HG03457 (cell line): ENCODE data around the gene IL19.
"Not testable (repeated sequence)": the region's sequence is repeated elsewhere in the genome, so short reads cannot be mapped to it uniquely, and the experiment has no call there.

Experiments
- ATAC-seq: cut with Tn5 transposase; IDR thresholded peaks from one replicate; pipeline ENCODE4 v1.9.1; 2021; ENCODE audit warnings: moderate number of reproducible peaks; ENCODE audit not compliant: unreplicated experiment

Gene IL19

DNA sequence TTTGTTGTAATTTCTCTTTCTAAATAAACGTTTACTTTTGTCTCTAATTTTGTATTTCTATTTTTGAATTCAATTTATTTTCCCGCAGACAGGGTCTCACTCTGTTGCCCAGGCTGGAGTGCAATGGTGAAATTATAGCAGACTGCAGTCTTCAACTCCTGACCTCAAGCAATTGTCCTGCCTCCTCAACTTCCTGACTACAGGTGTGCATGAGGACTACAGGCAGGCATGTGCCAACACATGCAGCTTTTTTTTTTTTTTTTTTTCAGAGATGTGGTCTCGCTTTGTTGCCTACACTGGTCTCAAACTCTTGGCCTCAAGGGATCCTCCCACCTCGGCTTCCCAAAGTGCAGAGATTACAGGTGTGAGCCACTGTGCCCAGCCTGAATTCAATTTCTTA is 58.2 kb downstream of the IL19 start:
- no peak for ATAC-seq

GRCh38 chr1:206829282-206829681 is 58.7 kb downstream of the IL19 start:
- no peak for ATAC-seq

DNA sequence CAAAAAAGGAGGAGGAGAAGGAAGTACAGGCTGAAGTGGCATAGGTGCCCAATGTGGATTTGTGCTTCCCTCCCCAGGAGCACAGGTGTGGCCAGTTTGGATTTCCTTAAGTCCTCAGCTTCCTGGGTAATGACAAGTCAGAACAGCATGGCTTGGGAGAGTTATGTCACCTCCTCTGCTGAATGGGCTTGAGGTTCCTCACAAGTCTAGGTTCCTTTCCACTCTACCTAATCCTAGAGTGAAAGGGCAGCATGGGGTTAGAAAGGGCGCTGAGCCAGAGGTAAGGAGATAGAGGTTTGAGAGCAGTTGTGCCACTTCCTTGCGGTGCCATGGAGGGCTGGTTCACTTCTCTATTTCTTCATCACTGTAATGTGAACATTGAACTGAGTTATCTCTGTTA is 59.3 kb downstream of the IL19 start:
- no peak for ATAC-seq

GRCh38 chr1:206831650-206832049 is 61.1 kb downstream of the IL19 start:
- no peak for ATAC-seq

GRCh38 chr1:206832352-206832880 is 61.8 kb downstream of the IL19 start:
- ATAC-seq: no peak

DNA sequence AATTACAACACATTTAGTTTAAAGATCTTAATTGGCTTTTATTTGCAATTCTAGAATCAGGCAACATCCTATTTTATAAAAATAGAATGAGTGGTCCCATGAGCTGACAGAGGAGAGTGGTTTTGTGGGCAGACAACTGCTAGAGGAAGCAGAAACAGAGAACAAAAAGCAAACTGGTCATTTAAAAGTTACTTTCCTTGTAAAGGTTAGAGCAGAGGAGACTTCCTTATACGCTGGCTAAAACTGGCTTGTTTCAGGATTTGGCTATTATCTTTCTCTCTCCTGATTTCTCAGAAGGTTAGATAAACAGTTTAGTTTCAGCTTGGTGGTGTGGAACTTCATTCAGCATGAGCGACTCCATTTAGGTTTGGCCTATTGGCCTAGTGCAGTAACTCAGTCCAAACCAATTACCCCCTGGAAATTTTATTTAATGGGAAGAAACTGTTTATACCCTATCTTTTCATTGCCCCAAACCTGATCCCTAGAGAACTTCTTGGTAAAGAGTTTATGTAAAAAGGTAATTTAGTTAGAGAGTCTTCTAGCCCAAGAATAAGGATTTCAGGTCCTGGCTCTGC is 62.6 kb downstream of the IL19 start:
- ATAC-seq: no peak

DNA sequence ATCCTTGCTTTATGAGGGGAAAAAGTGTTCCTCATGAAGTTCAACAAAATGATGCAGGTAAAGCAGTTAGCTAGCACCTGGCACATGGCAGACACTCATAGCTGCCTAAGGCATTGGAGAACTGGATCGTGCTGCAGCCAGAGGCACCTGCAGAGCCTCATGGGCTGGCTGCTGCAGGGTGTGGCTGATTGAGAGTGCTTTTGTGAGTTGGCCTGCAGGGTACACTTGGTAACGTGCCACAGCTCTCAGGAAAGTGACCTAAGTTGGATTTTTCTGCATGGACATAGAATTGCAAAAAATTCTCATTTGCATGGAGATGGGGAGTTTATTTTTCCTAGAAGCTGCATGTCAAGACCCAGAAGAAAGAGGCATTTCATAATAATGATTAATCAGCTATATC is 63.2 kb downstream of the IL19 start:
- ATAC-seq: no peak

DNA sequence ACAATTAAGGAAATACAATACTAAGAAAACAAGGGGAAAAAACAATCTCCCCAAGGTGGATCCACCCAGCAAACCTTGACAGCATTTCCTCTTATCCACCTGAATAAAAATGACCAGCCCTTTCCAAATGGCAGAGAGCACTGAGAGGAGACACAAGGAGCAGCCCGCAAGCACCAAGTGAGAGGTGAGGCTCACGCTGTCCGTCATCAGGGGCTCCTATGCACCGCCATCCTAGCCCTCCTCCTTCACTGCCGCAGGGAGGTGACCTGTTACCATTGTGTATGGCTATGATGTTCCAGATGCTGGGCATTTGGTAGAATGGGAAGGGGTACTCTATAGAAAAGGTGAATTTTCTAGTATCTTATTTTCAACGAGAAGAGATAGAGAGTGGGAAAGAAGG is 63.6 kb downstream of the IL19 start:
- no peak for ATAC-seq

DNA sequence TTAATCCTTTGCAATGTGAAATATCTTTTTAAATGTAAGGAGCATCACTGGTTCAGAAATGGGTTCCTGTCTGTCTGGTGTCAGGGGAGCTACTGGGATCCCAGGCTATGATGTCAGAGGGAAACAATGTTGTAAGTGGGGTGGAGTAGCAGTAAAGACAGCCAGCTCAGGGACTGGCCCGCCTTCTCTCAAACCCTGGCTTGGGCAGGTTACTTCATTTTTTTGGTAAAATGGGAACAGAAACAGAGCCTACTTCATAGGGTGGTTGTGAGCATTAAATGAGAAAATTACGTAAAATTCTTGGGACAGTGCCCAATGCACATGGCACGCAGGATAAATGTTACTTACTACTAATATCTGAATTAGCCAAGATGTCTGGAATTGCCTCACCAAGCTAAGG is 64.1 kb downstream of the IL19 start:
- ATAC-seq: no peak

GRCh38 chr1:206835186-206835585 is 64.6 kb downstream of the IL19 start:
- no peak for ATAC-seq

GRCh38 chr1:206836111-206836510 is 65.5 kb downstream of the IL19 start:
- ATAC-seq: no peak

- no peak for ATAC-seq
Observed at GRCh38 chr1:206839006-206839560, 68.5 kb downstream of the IL19 start.

GRCh38 chr1:206839857-206840256 is 69.3 kb downstream of the IL19 start:
- ATAC-seq: no peak

DNA sequence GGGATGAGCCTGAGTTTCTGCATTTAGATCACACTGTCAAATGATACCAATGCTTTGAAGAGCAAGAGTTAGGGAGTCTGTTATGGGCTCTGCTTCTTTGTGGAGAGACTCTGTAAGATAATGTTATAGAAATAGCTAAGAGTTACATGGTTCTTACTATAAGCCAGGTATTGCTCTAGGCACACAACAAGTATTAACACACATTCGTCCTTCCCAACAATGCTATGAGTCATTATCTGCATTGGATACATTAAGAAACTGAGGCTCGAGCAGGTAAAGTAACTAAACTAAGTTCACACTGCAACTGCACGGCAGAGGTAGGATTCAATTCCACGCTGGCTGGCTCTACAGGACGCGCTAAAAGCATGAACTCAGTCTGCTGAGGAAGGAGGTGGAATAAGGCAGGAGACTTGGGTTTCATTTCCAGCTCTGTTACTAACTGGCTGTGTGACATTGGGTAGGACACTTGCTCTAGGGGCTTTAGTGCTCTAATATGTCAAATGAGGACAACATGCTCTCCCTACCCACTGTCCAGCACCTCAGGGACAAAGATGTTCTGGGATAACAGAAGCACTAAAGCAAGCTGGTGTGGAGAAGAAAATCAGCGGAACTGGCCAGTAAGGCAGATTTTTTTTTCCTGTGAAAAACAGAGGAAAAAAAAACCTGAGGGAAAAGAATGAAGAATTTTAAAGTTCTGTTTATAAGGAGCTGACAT is 71.2 kb downstream of the IL19 start:
- no peak for ATAC-seq

DNA sequence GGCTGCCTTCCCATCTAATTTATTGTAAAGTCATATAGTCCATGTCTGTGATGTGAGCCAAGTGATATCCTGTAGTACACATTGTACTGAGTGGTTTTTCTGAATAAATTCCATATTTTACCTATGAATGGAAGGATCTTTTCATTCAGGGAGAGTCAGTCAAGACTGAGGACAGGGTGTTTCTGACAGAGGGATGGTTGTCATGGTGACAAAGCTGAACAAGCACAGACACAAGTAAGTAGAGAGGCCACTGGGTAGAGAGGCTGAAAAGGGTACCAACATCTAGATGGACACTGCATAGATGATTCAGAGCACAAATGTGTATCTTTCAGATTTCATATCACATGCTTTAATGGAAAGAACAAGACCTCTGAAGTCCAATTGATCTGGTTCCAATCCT is 72.3 kb downstream of the IL19 start:
- ATAC-seq: no peak

DNA sequence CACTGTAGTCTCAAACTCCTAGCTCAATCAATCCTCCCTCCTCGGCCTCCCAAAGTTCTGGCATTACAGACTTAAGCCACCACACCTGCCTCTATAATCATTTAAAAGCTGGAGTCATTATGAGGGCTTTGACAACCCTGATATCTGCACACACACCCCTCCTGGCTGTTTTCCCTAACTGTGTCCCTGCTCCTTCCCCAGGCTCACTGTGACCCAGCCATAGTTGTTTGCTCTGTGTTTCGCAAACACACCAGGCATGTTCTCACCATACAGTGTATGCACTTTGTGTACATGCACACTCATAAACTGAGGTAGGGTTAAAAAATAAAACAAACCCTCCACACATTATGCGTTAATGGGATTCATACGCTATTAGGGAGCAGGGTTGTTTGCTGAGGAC is 73.1 kb downstream of the IL19 start:
- no peak for ATAC-seq

- no peak for ATAC-seq
Observed at GRCh38 chr1:206846487-206846886, 75.9 kb downstream of the IL19 start.

GRCh38 chr1:206847337-206847834 is 76.8 kb downstream of the IL19 start:
- ATAC-seq: no peak

DNA sequence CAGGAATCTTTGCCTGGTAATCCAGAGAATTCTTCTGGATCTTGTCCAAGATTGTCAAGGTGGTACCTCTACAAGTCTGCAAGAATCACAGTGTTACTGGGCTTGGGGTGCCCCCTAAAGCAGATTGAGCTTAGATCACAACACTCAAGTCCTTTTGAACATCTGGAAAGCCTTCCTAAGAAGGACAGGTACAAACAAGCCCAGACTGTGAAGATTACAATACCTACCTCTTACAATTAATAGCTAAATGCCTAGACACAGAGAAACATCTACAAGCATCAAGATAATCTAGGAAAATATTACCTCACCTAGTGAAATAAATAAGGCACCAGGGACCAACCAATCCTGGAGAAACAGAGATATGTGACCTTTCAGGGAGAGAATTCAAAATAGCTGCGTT is 77.4 kb downstream of the IL19 start:
- no peak for ATAC-seq

- no peak for ATAC-seq
Observed at GRCh38 chr1:206850401-206850800, 79.8 kb downstream of the IL19 start.

DNA sequence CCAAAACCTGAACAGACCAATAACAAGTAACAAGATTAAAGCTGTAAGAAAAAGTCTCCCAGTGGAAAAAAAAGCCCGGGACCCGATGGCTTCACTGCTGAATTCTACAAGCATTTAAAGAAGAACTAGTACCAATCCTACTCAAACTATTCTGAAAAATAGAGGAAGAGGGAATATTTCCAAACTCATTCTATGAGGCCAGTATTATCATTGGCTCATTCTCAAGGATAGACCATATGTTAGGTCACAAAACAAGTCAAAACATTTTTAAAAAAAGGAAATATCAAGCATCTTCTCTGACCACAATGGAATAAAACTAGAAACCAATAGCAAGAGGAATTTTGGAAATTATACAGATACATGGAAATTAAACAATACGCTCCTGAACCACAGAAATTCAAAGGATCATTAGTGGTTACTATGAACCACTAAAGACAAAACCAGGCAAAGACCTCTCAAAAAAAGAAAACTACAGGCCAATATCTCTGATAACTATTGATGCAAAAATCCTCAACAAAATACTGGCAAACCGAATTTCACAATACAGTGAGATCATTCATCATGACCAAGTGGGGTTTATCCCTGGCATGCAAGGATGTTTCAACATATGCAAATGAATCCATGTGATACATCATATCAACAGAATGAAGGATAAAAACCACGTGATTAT is 80.9 kb downstream of the IL19 start:
- ATAC-seq: no peak

DNA sequence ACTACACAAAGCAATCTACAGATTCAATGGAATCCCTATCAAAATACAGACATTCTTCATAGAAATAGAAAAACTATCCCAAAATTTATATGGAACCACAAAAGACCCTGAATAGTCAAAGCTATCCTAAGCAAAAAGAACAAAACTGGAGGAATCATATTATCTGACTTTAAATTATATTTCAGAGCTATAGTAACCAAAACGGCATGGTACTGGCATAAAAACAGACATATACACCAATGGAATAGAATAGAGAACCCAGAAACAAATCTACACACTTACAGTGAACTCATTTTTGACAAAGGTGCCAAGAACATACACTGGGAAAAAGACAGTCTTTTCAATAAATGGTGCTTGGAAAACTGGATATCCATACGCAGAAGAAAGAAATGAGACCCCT is 82.1 kb downstream of the IL19 start:
- not testable (repeated sequence) for ATAC-seq
